K562 (cell line): ENCODE results near the gene MUSTN1. TPM values are rescaled to one million over a fixed set of nuclear protein-coding genes. Genes with fewer than 3 reads are reported as not detected.

ENCODE experiments used
- ATAC-seq: fragments of 200-7000 bp; cut with Tn5 transposase; 3 replicates; pipeline ENCODE4 v1.9.1; 2020; ENCODE audit warnings: moderate library complexity
- BruUV-seq: library from RNA; stranded (reverse); fragments of 400-500 nt; replicated peaks from 2 replicates; lab custom pipeline; 2021; lab: Mats Ljungman, UMichigan
- CTCF ChIA-PET: fragments of 300-600 bp; formaldehyde crosslinking; extraction: SDS; loops from one replicate; lab custom pipeline; 2021; ENCODE audit warnings: low intra/inter-chr PET ratio; lab: Yijun Ruan, JAX
- POLR2A ChIA-PET: fragments of 300-600, 350-650 bp; sonication (Branson Sonifier 250); formaldehyde crosslinking; extraction: SDS; loops from one replicate; lab custom pipeline; 2021; ENCODE audit warnings: antibody characterized with exemption, inconsistent platforms; lab: Yijun Ruan, JAX
- DNase-seq, 4 experiments: peaks; one replicate each; pipeline versions ENCODE4 v3.0.0 to v3.0.0-alpha.2; 2011 to 2018; ENCODE audit warnings: low spot score in 3 of 4, mixed read lengths in 3 of 4; ENCODE audit errors: extremely low read depth in 1 of 4
- FAIRE-seq: peaks from 2 replicates; lab custom pipeline; 2011; peaks lifted over from hg19 to GRCh38; lab: Jason Lieb, UNC
- H2AFZ ChIP-seq: 2 replicates; pipeline ENCODE4 v1.6.0; 2011; ENCODE audit warnings: low read depth, low read length, control low read depth, inconsistent platforms
- H3K27ac ChIP-seq: fragments of 200-600 bp; 3 replicates; pipeline ENCODE4 v1.8.0; 2011; ENCODE audit warnings: low read depth, mild to moderate bottlenecking, control low read depth, inconsistent platforms, low read length, moderate library complexity, mixed read lengths; ENCODE audit errors: extremely low read depth
- H3K27me3 ChIP-seq, 2 experiments: fragments of 300-600 bp in 1 of 2; 2 replicates in 1 of 2; 3 replicates in 1 of 2; pipeline versions ENCODE4 v1.6.0 to v1.8.0; 2011; ENCODE audit warnings: inconsistent platforms in 2 of 2, low read length in 2 of 2, mild to moderate bottlenecking in 1 of 2, mixed read lengths in 1 of 2, moderate library complexity in 1 of 2; ENCODE audit not compliant: control insufficient read depth in 2 of 2, insufficient read depth in 2 of 2
- H3K36me3 ChIP-seq: fragments of 300-600 bp; 3 replicates; pipeline ENCODE4 v1.8.0; 2011; ENCODE audit warnings: mild to moderate bottlenecking, low read length, inconsistent platforms; ENCODE audit not compliant: control insufficient read depth, insufficient read depth
- H3K4me1 ChIP-seq, 2 experiments: fragments of 200-600 bp in 1 of 2; replicated peaks in 1 of 2; 2 replicates in 1 of 2; 3 replicates in 1 of 2; pipeline versions ENCODE4 v1.5.1 to v1.8.0; 2011; ENCODE audit warnings: inconsistent platforms in 2 of 2, low read length in 2 of 2, mild to moderate bottlenecking in 1 of 2, mixed read lengths in 1 of 2, moderate library complexity in 1 of 2; ENCODE audit not compliant: control insufficient read depth in 2 of 2, insufficient read depth in 2 of 2
- H3K4me2 ChIP-seq: 2 replicates; pipeline ENCODE4 v1.6.1; 2011; ENCODE audit warnings: low read length, control low read depth, inconsistent platforms, mixed read lengths; ENCODE audit not compliant: insufficient read depth
- H3K4me3 ChIP-seq: fragments of 200-600 bp; sonication (generic), shearing (Covaris generic); 2 replicates; pipeline ENCODE4 v1.5.1; 2016; ENCODE audit warnings: control low read depth, inconsistent platforms
- H3K79me2 ChIP-seq: fragments of 200-600 bp; 3 replicates; pipeline ENCODE4 v1.8.0; 2011; ENCODE audit warnings: low read length, inconsistent platforms; ENCODE audit not compliant: control insufficient read depth, insufficient read depth
- H3K9ac ChIP-seq, 2 experiments: 2 replicates each; pipeline versions ENCODE4 v1.6.0 to v1.6.1; 2011; ENCODE audit warnings: low read depth in 2 of 2, low read length in 2 of 2, control low read depth in 1 of 2, inconsistent platforms in 1 of 2, mild to moderate bottlenecking in 1 of 2, mixed read lengths in 1 of 2; ENCODE audit not compliant: insufficient read depth in 1 of 2
- H3K9me1 ChIP-seq: one replicate; pipeline ENCODE4 v1.6.0; 2011; ENCODE audit warnings: inconsistent platforms, mild to moderate bottlenecking, low read length, moderate library complexity; ENCODE audit not compliant: control insufficient read depth, insufficient read depth
- H3K9me3 ChIP-seq: replicated peaks from 2 replicates; pipeline ENCODE4 v1.5.1; 2011; ENCODE audit warnings: low read depth, low read length, inconsistent platforms; ENCODE audit not compliant: control insufficient read depth, insufficient read depth
- H4K20me1 ChIP-seq: replicated peaks from 2 replicates; pipeline ENCODE4 v1.6.1; 2011; ENCODE audit warnings: low read length, inconsistent platforms, mixed read lengths; ENCODE audit not compliant: control insufficient read depth, insufficient read depth
- ASH1L ChIP-seq: fragments of 450-650 bp; IDR thresholded peaks from 2 replicates; pipeline ENCODE4 v1.6.1; 2018; ENCODE audit warnings: borderline replicate concordance, mild to moderate bottlenecking, low read depth; ENCODE audit not compliant: partially characterized antibody
- NCOA2 ChIP-seq, 2 experiments: fragments of 450-650 bp; IDR thresholded peaks; 2 replicates each; pipeline ENCODE4 v1.6.1; 2018; ENCODE audit warnings: mild to moderate bottlenecking in 2 of 2, moderate library complexity in 1 of 2; ENCODE audit not compliant: partially characterized antibody in 2 of 2
- NR1H2 ChIP-seq: sonication (generic); formaldehyde crosslinking; IDR thresholded peaks from 2 replicates; pipeline ENCODE4 v1.4.0; 2020; ENCODE audit warnings: mild to moderate bottlenecking, missing genetic modification reagents
- NR2C2 ChIP-seq, 2 experiments: fragments of 200-800 bp in 1 of 2; sonication (Bioruptor generic) in 1 of 2; sonication (generic) in 1 of 2; formaldehyde crosslinking in 1 of 2; IDR thresholded peaks; 2 replicates each; pipeline versions ENCODE4 v1.6.1 to v1.8.0; 2016 to 2022; ENCODE audit warnings: mild to moderate bottlenecking in 1 of 2, missing compliant biosample characterization in 1 of 2, missing genetic modification characterization in 1 of 2, missing genetic modification reagents in 1 of 2
- RCOR1 ChIP-seq, 2 experiments: IDR thresholded peaks; 2 replicates each; pipeline ENCODE4 v1.6.1; 2012; ENCODE audit warnings: low read depth in 2 of 2, low read length in 2 of 2, borderline replicate concordance in 1 of 2, improper control_type of control experiment in 1 of 2
- ZBTB17 ChIP-seq: fragments of 450-650 bp; formaldehyde crosslinking; IDR thresholded peaks from 2 replicates; pipeline ENCODE4 v1.4.0; 2020; ENCODE audit warnings: mild to moderate bottlenecking
- ZNF175 ChIP-seq: fragments of 200-800 bp; sonication (Bioruptor generic); IDR thresholded peaks from 2 replicates; pipeline ENCODE4 v1.6.1; 2016; ENCODE audit warnings: low read depth, mild to moderate bottlenecking, missing genetic modification characterization, missing compliant biosample characterization
- ZNF253 ChIP-seq: fragments of 250-450 bp; sonication (Bioruptor Pico); conservative IDR thresholded peaks from 2 replicates; pipeline ENCODE4 v1.6.1; 2021; ENCODE audit warnings: mild to moderate bottlenecking
- ZNF445 ChIP-seq: fragments of 250-450 bp; sonication (Bioruptor Pico); IDR thresholded peaks from 2 replicates; pipeline ENCODE4 v1.4.0; 2020; ENCODE audit warnings: low read depth, mild to moderate bottlenecking, moderate library complexity
- ZNF551 ChIP-seq: fragments of 250-450 bp; sonication (Bioruptor Pico); IDR thresholded peaks from 2 replicates; pipeline ENCODE4 v1.5.0; 2021; ENCODE audit warnings: mild to moderate bottlenecking, moderate library complexity
- ZNF77 ChIP-seq: fragments of 250-450 bp; sonication (Bioruptor Pico); IDR thresholded peaks from 2 replicates; pipeline ENCODE4 v1.5.0; 2020
- WGBS: fragments of 100-300 bp; shearing (Covaris generic); methylation state at CpG from one replicate; pipeline ENCODE4 v1.1.6; 2016; ENCODE audit warnings: low coverage, mixed read lengths; ENCODE audit not compliant: insufficient coverage; ENCODE audit errors: missing lambda C conversion rate; 5-methylcytosine and 5-hydroxymethylcytosine counted together
- in situ Hi-C: fragments of 300-500 bp; cut with MboI; formaldehyde crosslinking; loops from 4 replicates; pipeline ENCODE4 v1.15.0; 2018; ENCODE audit warnings: inconsistent platforms, mixed read lengths
- intact Hi-C: fragments of 100-400 bp; cut with micrococcal nuclease; formaldehyde crosslinking; loops from 2 replicates; pipeline ENCODE4 v1.14.2; 2022
- polyA plus RNA-seq, 8 experiments: library from polyadenylated mRNA; depleted of rRNA in 4 of 8; stranded (reverse) in 5 of 8; unstranded in 3 of 8; fragments of >200 nt; fragmentation: Nextera tagmentation in 2 of 8; fragmentation: Illumina TruSeq in 1 of 8; extraction: Ambion mirVana in 2 of 8; extraction: Trizol in 1 of 8; gene quantifications; 2 replicates each; pipeline versions ENCODE4 v1.2.1 to v1.2.3, GENCODE V29; 2011 to 2014; ENCODE audit warnings: inconsistent platforms in 1 of 8, missing spikeins in 1 of 8
- total RNA-seq, 7 experiments: library from RNA; depleted of rRNA in 6 of 7; stranded (reverse); fragments of >200 nt in 6 of 7; fragmentation: Illumina TruSeq in 2 of 7; extraction: Trizol in 2 of 7; gene quantifications; 2 replicates each; pipeline versions ENCODE4 v1.2.1 to v1.2.3, GENCODE V29; 2011 to 2021; ENCODE audit warnings: low replicate concordance in 1 of 7
- TF ChIP-seq, protein P1 (sequence below): fragments of 450-650 bp; IDR thresholded peaks from 2 replicates; pipeline ENCODE4 v1.6.1; 2017; ENCODE audit warnings: mild to moderate bottlenecking, moderate library complexity
- TF ChIP-seq, protein P2 (sequence below): fragments of 250-450 bp; sonication (Bioruptor Pico); IDR thresholded peaks from 2 replicates; pipeline ENCODE4 v1.5.0; 2022; ENCODE audit warnings: mild to moderate bottlenecking
- TF ChIP-seq, protein P3 (sequence below): IDR thresholded peaks from 3 replicates; pipeline ENCODE4 v1.6.1; 2011; ENCODE audit warnings: borderline replicate concordance, mild to moderate bottlenecking; ENCODE audit not compliant: insufficient read length, insufficient read depth

Gene MUSTN1
- total and polyA plus RNA-seq, 9 of the 15 experiments (the other 6 are each of a cell fraction or from before 2014, with no cell fraction given) = 0.15 to 0.78 (median 0.44) TPM; not detected in 4

DNA sequence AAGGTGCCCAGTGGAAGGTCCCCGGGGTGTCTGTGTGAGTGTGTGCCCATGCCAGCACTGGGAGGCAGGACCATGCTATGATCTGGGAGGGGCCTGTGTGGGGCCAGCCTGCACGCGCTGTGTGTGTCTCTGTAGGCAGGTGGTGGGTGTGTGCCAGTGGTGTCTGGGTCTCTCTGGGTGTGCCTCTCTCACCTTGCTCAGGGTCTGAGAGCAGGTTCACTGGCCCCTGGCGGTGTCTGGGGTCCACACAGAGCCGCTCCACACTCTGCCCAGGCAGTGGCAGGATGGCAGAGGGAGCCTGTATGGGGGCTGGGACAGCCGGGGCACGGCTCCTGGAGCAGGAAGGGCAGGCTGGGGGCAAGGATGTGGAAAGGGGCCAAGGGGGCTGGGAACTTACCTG is 17.0 kb downstream of the MUSTN1 start:
- BruUV-seq = no TSS peak
- Histone ChIP-seq H2AFZ (no peak overlapping the region), H3K27ac (no peak overlapping the region), H3K9me1 (no peaks in the 10 kb centered on the region), H3K36me3 (no peaks in the 10 kb centered on the region), H3K4me3 (no peak overlapping the region), H3K4me1 (peaks cover 0 to 5% of the 10 kb centered on the region in 2 experiments; a peak in 2 of 5 replicates), H3K9ac (no peak overlapping the region), H3K4me2 (no peak overlapping the region), H4K20me1 (no peaks in the 10 kb centered on the region; the same call in 1 of the 2 replicates), H3K9me3 (no peaks in the 10 kb centered on the region), H3K27me3 (peaks cover 0 to 47% of the 10 kb centered on the region in 2 experiments; a peak in 3 of 5 replicates), H3K79me2 (no peaks in the 10 kb centered on the region)
- WGBS = 3% methylated on average over 5 of the region's 7 CpGs
- intact Hi-C loops (no loop called here), in situ Hi-C loops (no loop called here)
- ChIA-PET POLR2A (no interaction called here), CTCF (no interaction called here)
- TF ChIP-seq ZNF445 (CRISPR knock-in tag) (no peak), NCOA2 (IDR thresholded peaks at IDR 0.05; ENCODE audit: partially characterized antibody in 2 of 2) (no peak), ASH1L (no peak), RCOR1 (IDR thresholded peaks at IDR 0.05; ENCODE audit: borderline replicate concordance in 1 of 2, low read depth in 2 of 2, low read length in 2 of 2) (no peak), ZNF551 (CRISPR knock-in tag) (no peak), ZNF77 (no peak), ZNF175 (no peak), NR1H2 (CRISPR knock-in tag) (no peak), ZNF253 (no peak), ZBTB17 (no peak), NR2C2 (CRISPR knock-in tag; IDR thresholded peaks at IDR 0.05) (no peak), NR2C2 (tag; IDR thresholded peaks at IDR 0.05) (no peak)
- TF ChIP-seq, protein P1, sequence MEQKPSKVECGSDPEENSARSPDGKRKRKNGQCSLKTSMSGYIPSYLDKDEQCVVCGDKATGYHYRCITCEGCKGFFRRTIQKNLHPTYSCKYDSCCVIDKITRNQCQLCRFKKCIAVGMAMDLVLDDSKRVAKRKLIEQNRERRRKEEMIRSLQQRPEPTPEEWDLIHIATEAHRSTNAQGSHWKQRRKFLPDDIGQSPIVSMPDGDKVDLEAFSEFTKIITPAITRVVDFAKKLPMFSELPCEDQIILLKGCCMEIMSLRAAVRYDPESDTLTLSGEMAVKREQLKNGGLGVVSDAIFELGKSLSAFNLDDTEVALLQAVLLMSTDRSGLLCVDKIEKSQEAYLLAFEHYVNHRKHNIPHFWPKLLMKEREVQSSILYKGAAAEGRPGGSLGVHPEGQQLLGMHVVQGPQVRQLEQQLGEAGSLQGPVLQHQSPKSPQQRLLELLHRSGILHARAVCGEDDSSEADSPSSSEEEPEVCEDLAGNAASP = no peak
- TF ChIP-seq, protein P2, sequence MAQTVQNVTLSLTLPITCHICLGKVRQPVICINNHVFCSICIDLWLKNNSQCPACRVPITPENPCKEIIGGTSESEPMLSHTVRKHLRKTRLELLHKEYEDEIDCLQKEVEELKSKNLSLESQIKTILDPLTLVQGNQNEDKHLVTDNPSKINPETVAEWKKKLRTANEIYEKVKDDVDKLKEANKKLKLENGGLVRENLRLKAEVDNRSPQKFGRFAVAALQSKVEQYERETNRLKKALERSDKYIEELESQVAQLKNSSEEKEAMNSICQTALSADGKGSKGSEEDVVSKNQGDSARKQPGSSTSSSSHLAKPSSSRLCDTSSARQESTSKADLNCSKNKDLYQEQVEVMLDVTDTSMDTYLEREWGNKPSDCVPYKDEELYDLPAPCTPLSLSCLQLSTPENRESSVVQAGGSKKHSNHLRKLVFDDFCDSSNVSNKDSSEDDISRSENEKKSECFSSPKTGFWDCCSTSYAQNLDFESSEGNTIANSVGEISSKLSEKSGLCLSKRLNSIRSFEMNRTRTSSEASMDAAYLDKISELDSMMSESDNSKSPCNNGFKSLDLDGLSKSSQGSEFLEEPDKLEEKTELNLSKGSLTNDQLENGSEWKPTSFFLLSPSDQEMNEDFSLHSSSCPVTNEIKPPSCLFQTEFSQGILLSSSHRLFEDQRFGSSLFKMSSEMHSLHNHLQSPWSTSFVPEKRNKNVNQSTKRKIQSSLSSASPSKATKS (CRISPR knock-in tag) = no peak
- TF ChIP-seq, protein P3, sequence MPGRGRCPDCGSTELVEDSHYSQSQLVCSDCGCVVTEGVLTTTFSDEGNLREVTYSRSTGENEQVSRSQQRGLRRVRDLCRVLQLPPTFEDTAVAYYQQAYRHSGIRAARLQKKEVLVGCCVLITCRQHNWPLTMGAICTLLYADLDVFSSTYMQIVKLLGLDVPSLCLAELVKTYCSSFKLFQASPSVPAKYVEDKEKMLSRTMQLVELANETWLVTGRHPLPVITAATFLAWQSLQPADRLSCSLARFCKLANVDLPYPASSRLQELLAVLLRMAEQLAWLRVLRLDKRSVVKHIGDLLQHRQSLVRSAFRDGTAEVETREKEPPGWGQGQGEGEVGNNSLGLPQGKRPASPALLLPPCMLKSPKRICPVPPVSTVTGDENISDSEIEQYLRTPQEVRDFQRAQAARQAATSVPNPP = no peak
- DNase-seq = no peak
- no peak for ATAC-seq
- FAIRE-seq = no peak
